SK-N-SH treated with all-trans-retinoic acid at 6 μM for 48 hours (cell line): ENCODE data around the gene TREML1.
"Not testable (repeated sequence)": the region's sequence is repeated elsewhere in the genome, so short reads cannot be mapped to it uniquely, and the experiment has no call there.

ENCODE experiments used
- ATAC-seq: fragments of 200-7000 bp; cut with Tn5 transposase; 3 replicates; pipeline ENCODE4 v1.9.1; 2020; ENCODE audit warnings: mild to moderate bottlenecking, moderate library complexity
- ARNTL ChIP-seq: fragments of 450-650 bp; formaldehyde crosslinking; IDR thresholded peaks from 2 replicates; pipeline ENCODE4 v1.5.0; 2020; ENCODE audit warnings: low read depth, mild to moderate bottlenecking, moderate library complexity, borderline replicate concordance
- BACH2 ChIP-seq: fragments of 250-450 bp; sonication (Bioruptor Pico); IDR thresholded peaks from 2 replicates; pipeline ENCODE4 v1.9.0; 2021; ENCODE audit warnings: mild to moderate bottlenecking, borderline replicate concordance
- CREB5 ChIP-seq: fragments of 250-450 bp; sonication (Bioruptor Pico); IDR thresholded peaks from 2 replicates; pipeline ENCODE4 v1.5.1; 2020; ENCODE audit warnings: low read depth, mild to moderate bottlenecking, moderate library complexity
- CSDC2 ChIP-seq: fragments of 250-450 bp; sonication (Bioruptor Pico); IDR thresholded peaks from 2 replicates; pipeline ENCODE4 v1.5.0; 2020; ENCODE audit warnings: mild to moderate bottlenecking, moderate library complexity
- CSRNP3 ChIP-seq: fragments of 250-450 bp; sonication (Bioruptor Pico); IDR thresholded peaks from 2 replicates; pipeline ENCODE4 v1.5.1; 2021; ENCODE audit warnings: mild to moderate bottlenecking, moderate library complexity
- ESRRG ChIP-seq: fragments of 250-450 bp; sonication (Bioruptor Pico); IDR thresholded peaks from 2 replicates; pipeline ENCODE4 v1.6.1; 2021; ENCODE audit warnings: mild to moderate bottlenecking
- GLIS3 ChIP-seq: fragments of 250-450 bp; sonication (Bioruptor Pico); IDR thresholded peaks from 2 replicates; pipeline ENCODE4 v1.5.0; 2020; ENCODE audit warnings: mild to moderate bottlenecking, moderate library complexity
- ISL1 ChIP-seq: fragments of 250-450 bp; sonication (Bioruptor Pico); IDR thresholded peaks from 2 replicates; pipeline ENCODE4 v2.1.2; 2022; ENCODE audit warnings: mild to moderate bottlenecking, moderate library complexity
- OSR1 ChIP-seq: fragments of 250-450 bp; sonication (Bioruptor Pico); IDR thresholded peaks from 2 replicates; pipeline ENCODE4 v1.8.0; 2022; ENCODE audit warnings: moderate library complexity, mild to moderate bottlenecking, inconsistent platforms
- PATZ1 ChIP-seq: fragments of 250-450 bp; sonication (Bioruptor Pico); IDR thresholded peaks from 2 replicates; pipeline ENCODE4 v1.8.0; 2020; ENCODE audit warnings: mild to moderate bottlenecking, moderate library complexity, borderline replicate concordance
- POU6F1 ChIP-seq: fragments of 250-450 bp; sonication (Bioruptor Pico); IDR thresholded peaks from 2 replicates; pipeline ENCODE4 v1.8.0; 2021; ENCODE audit warnings: low read depth, mild to moderate bottlenecking, moderate library complexity, borderline replicate concordance
- PPARA ChIP-seq: fragments of 250-450 bp; sonication (Bioruptor Pico); IDR thresholded peaks from 2 replicates; pipeline ENCODE4 v1.5.0; 2020; ENCODE audit warnings: mild to moderate bottlenecking, borderline replicate concordance
- RARB ChIP-seq: fragments of 250-450 bp; sonication (Bioruptor Pico); IDR thresholded peaks from 2 replicates; pipeline ENCODE4 v1.8.0; 2021; ENCODE audit warnings: mild to moderate bottlenecking, moderate library complexity
- TCF4 ChIP-seq: fragments of 250-450 bp; sonication (Bioruptor Pico); IDR thresholded peaks from 2 replicates; pipeline ENCODE4 v1.8.0; 2021; ENCODE audit warnings: mild to moderate bottlenecking, moderate library complexity, borderline replicate concordance
- TOX ChIP-seq: fragments of 250-450 bp; sonication (Bioruptor Pico); IDR thresholded peaks from 2 replicates; pipeline ENCODE4 v1.8.0; 2021; ENCODE audit warnings: mild to moderate bottlenecking, moderate library complexity, borderline replicate concordance
- TSHZ2 ChIP-seq: fragments of 250-450 bp; sonication (Bioruptor Pico); IDR thresholded peaks from 2 replicates; pipeline ENCODE4 v1.5.0; 2020; ENCODE audit warnings: mild to moderate bottlenecking, moderate library complexity
- ZC3H10 ChIP-seq: fragments of 250-450 bp; sonication (Bioruptor Pico); IDR thresholded peaks from 2 replicates; pipeline ENCODE4 v1.5.1; 2021; ENCODE audit warnings: mild to moderate bottlenecking, moderate library complexity
- ZFP3 ChIP-seq: fragments of 250-450 bp; sonication (Bioruptor Pico); IDR thresholded peaks from 2 replicates; pipeline ENCODE4 v1.5.0; 2020; ENCODE audit warnings: mild to moderate bottlenecking, moderate library complexity
- ZFP30 ChIP-seq: fragments of 450-650 bp; formaldehyde crosslinking; IDR thresholded peaks from 2 replicates; pipeline ENCODE4 v1.5.0; 2022; ENCODE audit warnings: mild to moderate bottlenecking, moderate library complexity
- ZNF565 ChIP-seq: fragments of 450-650 bp; formaldehyde crosslinking; conservative IDR thresholded peaks from 2 replicates; pipeline ENCODE4 v1.5.0; 2020; ENCODE audit warnings: low read depth, mild to moderate bottlenecking, moderate library complexity
- ZNF70 ChIP-seq: fragments of 450-650 bp; formaldehyde crosslinking; IDR thresholded peaks from 2 replicates; pipeline ENCODE4 v1.5.0; 2020; ENCODE audit warnings: mild to moderate bottlenecking, moderate library complexity

The TREML1 gene

GRCh38 chr6:41189967-41190366 is 35.8 kb upstream of the TREML1 start:
- TF ChIP-seq ZFP3 (no peak), GLIS3 (CRISPR knock-in tag) (no peak), ZNF565 (no peak), TCF4 (CRISPR knock-in tag) (no peak)
- no peak for ATAC-seq

- ATAC-seq: not testable (repeated sequence)
Measured at GRCh38 chr6:41189046-41189445, 34.9 kb upstream of the TREML1 start.

- no peak for TF ChIP-seq ISL1
- no peak for TF ChIP-seq ZNF70 (CRISPR knock-in tag)
- TF ChIP-seq POU6F1 (CRISPR knock-in tag): no peak
- TF ChIP-seq OSR1 (CRISPR knock-in tag): no peak
- no peak for TF ChIP-seq ZC3H10
- TF ChIP-seq TCF4 (CRISPR knock-in tag): no peak
- TF ChIP-seq CSDC2: no peak
- no peak for TF ChIP-seq GLIS3 (CRISPR knock-in tag)
- no peak for TF ChIP-seq TOX
- no peak for TF ChIP-seq RARB (CRISPR knock-in tag)
- no peak for TF ChIP-seq CREB5 (CRISPR knock-in tag)
- TF ChIP-seq TSHZ2 (CRISPR knock-in tag): no peak
- TF ChIP-seq BACH2 (CRISPR knock-in tag): no peak
- TF ChIP-seq PATZ1 (CRISPR knock-in tag): no peak
- TF ChIP-seq ARNTL: no peak
- no peak for TF ChIP-seq CSRNP3 (CRISPR knock-in tag)
- TF ChIP-seq ZNF565: no peak
- TF ChIP-seq PPARA (CRISPR knock-in tag): no peak
- TF ChIP-seq ZFP30 (CRISPR knock-in tag): no peak
- no peak for TF ChIP-seq ESRRG (CRISPR knock-in tag)
- ATAC-seq: no peak
Measured at GRCh38 chr6:41187924-41188886, 34.1 kb upstream of the TREML1 start.
